Liver (tissue), 9 donors: ENCODE data around the gene MRAS. TPM values are rescaled to one million over a fixed set of nuclear protein-coding genes. Genes with fewer than 3 reads are reported as not detected.

ENCODE experiments used
- DNase-seq: peaks from one replicate; pipeline ENCODE4 v3.0.0-alpha.2; 2017; ENCODE audit warnings: low spot score
- H3K27ac ChIP-seq, 2 donors: one replicate each; pipeline ENCODE4 v1.7.0; 2013; ENCODE audit warnings: inconsistent platforms in 2 of 2, low read length in 2 of 2, control low read depth in 1 of 2, low read depth in 1 of 2, mild to moderate bottlenecking in 1 of 2
- H3K27me3 ChIP-seq, 4 donors: one replicate each; pipeline versions ENCODE4 v1.6.1 to v1.7.0; 2013; ENCODE audit warnings: low read length in 3 of 4, inconsistent platforms in 1 of 4, mild to moderate bottlenecking in 1 of 4, moderate library complexity in 1 of 4; ENCODE audit not compliant: control insufficient read depth in 4 of 4, insufficient read depth in 4 of 4
- H3K36me3 ChIP-seq, 4 donors: one replicate each; pipeline versions ENCODE4 v1.6.1 to v1.7.0; 2013; ENCODE audit warnings: low read length in 3 of 4, mild to moderate bottlenecking in 3 of 4, low read depth in 1 of 4, moderate library complexity in 1 of 4; ENCODE audit not compliant: control insufficient read depth in 4 of 4, insufficient read depth in 3 of 4
- H3K4me1 ChIP-seq, 4 donors: one replicate each; pipeline versions ENCODE4 v1.6.1 to v1.7.0; 2013; ENCODE audit warnings: low read length in 3 of 4, mild to moderate bottlenecking in 3 of 4, moderate library complexity in 1 of 4; ENCODE audit not compliant: control insufficient read depth in 4 of 4, insufficient read depth in 4 of 4
- H3K4me3 ChIP-seq, 3 donors: one replicate each; pipeline versions ENCODE4 v1.6.1 to v1.7.0; 2013; ENCODE audit warnings: low read length in 3 of 3, control low read depth in 1 of 3, low read depth in 1 of 3, mild to moderate bottlenecking in 1 of 3
- H3K9ac ChIP-seq, 2 donors: one replicate each; pipeline ENCODE4 v1.7.0; 2013; ENCODE audit warnings: low read length in 2 of 2, mild to moderate bottlenecking in 2 of 2, moderate library complexity in 2 of 2, control low read depth in 1 of 2, low read depth in 1 of 2
- H3K9me3 ChIP-seq, 4 donors: one replicate each; pipeline versions ENCODE4 v1.6.1 to v1.7.0; 2013; ENCODE audit warnings: low read length in 3 of 4; ENCODE audit not compliant: control insufficient read depth in 4 of 4
- FOXA1 ChIP-seq: IDR thresholded peaks from 2 replicates; pipeline ENCODE4 v1.6.1; 2016; ENCODE audit warnings: antibody characterized with exemption
- GABPA ChIP-seq, 2 donors: IDR thresholded peaks in 1 of 2; conservative IDR thresholded peaks in 1 of 2; 2 replicates each; pipeline ENCODE4 v1.6.1; 2016; ENCODE audit warnings: antibody characterized with exemption in 2 of 2, mild to moderate bottlenecking in 1 of 2, moderate library complexity in 1 of 2
- HNF4A ChIP-seq, 2 donors: conservative IDR thresholded peaks; 2 replicates each; pipeline ENCODE4 v1.6.1; 2016; ENCODE audit warnings: antibody characterized with exemption in 2 of 2, mild to moderate bottlenecking in 2 of 2
- JUND ChIP-seq, 2 donors: IDR thresholded peaks; 2 replicates each; pipeline ENCODE4 v1.6.1; 2016; ENCODE audit warnings: antibody characterized with exemption in 2 of 2
- NR2F2 ChIP-seq: IDR thresholded peaks from 2 replicates; pipeline ENCODE4 v1.6.1; 2016; ENCODE audit warnings: antibody characterized with exemption
- RAD21 ChIP-seq, 2 donors: IDR thresholded peaks; 2 replicates each; pipeline ENCODE4 v1.6.1; 2016; ENCODE audit warnings: antibody characterized with exemption in 2 of 2, mild to moderate bottlenecking in 2 of 2
- RXRA ChIP-seq, 2 donors: IDR thresholded peaks; 2 replicates each; pipeline ENCODE4 v1.6.1; 2017 to 2018; ENCODE audit warnings: antibody characterized with exemption in 2 of 2, mild to moderate bottlenecking in 1 of 2
- SP1 ChIP-seq: IDR thresholded peaks from 2 replicates; pipeline ENCODE4 v1.6.1; 2018; ENCODE audit warnings: antibody characterized with exemption, mild to moderate bottlenecking
- YY1 ChIP-seq: IDR thresholded peaks from 2 replicates; pipeline ENCODE4 v1.6.1; 2016; ENCODE audit warnings: antibody characterized with exemption, mild to moderate bottlenecking
- WGBS: extraction: QIAGEN DNeasy Blood & Tissue Kit; methylation state at CpG from one replicate; pipeline ENCODE4 v1.1.7; 2013; 5-methylcytosine and 5-hydroxymethylcytosine counted together
- polyA plus RNA-seq, 2 donors: library from polyadenylated mRNA; stranded (reverse) in 1 of 2; unstranded in 1 of 2; fragments of 200-250 nt in 1 of 2; fragments of >200 nt in 1 of 2; fragmentation: Nextera tagmentation in 1 of 2; extraction: Ambion mirVana in 1 of 2; gene quantifications; one replicate each; pipeline versions ENCODE4 v1.2.1 to v1.2.3, GENCODE V29; 2013 to 2015
- total RNA-seq, 2 donors: library from RNA; depleted of rRNA; stranded (reverse); fragments of >200 nt; gene quantifications; one replicate each; pipeline ENCODE4 v1.2.3, GENCODE V29; 2014
- TF ChIP-seq, protein P1 (sequence below): fragments of 150-350 bp; IDR thresholded peaks from 2 replicates; pipeline ENCODE4 v1.5.1; 2017; ENCODE audit warnings: improper control_type of control experiment, low read depth, low read length; ENCODE audit not compliant: missing input control
- TF ChIP-seq, protein P2 (sequence below): IDR thresholded peaks from 2 replicates; pipeline ENCODE4 v1.6.1; 2016; ENCODE audit warnings: antibody characterized with exemption, mild to moderate bottlenecking
- TF ChIP-seq, protein P3 (sequence below): IDR thresholded peaks from 2 replicates; pipeline ENCODE4 v1.6.1; 2016; ENCODE audit warnings: antibody characterized with exemption
- TF ChIP-seq, protein P4 (sequence below): IDR thresholded peaks from 2 replicates; pipeline ENCODE4 v1.6.1; 2016; ENCODE audit warnings: antibody characterized with exemption
- donor health status: healthy.
- donor health status: healthy.
- donor health status: healthy.
- donor health status: healthy.
- donor health status: healthy.

Gene MRAS
- total and polyA plus RNA-seq, 4 donors = 1.6 to 2.6 (median 1.9) TPM

DNA sequence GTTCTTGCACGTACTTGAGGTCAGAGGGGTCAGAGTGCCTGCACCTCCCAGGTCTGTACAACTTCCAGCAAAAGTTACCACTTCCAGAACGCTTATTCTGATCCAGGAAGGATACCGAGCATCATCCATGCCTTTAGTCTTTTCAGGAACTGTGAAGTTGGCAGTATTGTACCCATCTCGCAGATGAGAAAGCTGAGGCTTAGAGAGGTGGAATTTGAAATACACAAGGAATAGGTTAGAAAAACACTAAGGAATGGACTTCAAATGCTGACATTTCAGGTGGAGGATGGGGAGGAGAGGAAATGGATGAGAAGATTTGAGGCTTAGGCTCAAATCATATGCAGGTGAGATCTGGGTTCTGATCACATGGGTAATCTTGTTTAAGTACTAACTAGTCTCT lies 97.3 kb downstream of the MRAS start:
- no peak for DNase-seq
- Histone ChIP-seq H3K36me3 (no peaks in the 10 kb centered on the region), H3K4me3 (no peak overlapping the region), H3K9me3 (no peaks in the 10 kb centered on the region), H3K27me3 (no peaks in the 10 kb centered on the region), H3K27ac (no peak overlapping the region), H3K4me1 (no peaks in the 10 kb centered on the region), H3K9ac (no peak overlapping the region)
- TF ChIP-seq GABPA (IDR thresholded peaks at IDR 0.05 in 1 of 2, conservative IDR thresholded peaks at IDR 0.05 in 1 of 2) (no peak), NR2F2 (no peak), JUND (IDR thresholded peaks at IDR 0.05) (no peak), HNF4A (conservative IDR thresholded peaks at IDR 0.05) (no peak), RAD21 (IDR thresholded peaks at IDR 0.05) (no peak), SP1 (no peak), RXRA (IDR thresholded peaks at IDR 0.05) (no peak)
- TF ChIP-seq, protein P1, sequence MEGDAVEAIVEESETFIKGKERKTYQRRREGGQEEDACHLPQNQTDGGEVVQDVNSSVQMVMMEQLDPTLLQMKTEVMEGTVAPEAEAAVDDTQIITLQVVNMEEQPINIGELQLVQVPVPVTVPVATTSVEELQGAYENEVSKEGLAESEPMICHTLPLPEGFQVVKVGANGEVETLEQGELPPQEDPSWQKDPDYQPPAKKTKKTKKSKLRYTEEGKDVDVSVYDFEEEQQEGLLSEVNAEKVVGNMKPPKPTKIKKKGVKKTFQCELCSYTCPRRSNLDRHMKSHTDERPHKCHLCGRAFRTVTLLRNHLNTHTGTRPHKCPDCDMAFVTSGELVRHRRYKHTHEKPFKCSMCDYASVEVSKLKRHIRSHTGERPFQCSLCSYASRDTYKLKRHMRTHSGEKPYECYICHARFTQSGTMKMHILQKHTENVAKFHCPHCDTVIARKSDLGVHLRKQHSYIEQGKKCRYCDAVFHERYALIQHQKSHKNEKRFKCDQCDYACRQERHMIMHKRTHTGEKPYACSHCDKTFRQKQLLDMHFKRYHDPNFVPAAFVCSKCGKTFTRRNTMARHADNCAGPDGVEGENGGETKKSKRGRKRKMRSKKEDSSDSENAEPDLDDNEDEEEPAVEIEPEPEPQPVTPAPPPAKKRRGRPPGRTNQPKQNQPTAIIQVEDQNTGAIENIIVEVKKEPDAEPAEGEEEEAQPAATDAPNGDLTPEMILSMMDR = no peak
- TF ChIP-seq, protein P2, sequence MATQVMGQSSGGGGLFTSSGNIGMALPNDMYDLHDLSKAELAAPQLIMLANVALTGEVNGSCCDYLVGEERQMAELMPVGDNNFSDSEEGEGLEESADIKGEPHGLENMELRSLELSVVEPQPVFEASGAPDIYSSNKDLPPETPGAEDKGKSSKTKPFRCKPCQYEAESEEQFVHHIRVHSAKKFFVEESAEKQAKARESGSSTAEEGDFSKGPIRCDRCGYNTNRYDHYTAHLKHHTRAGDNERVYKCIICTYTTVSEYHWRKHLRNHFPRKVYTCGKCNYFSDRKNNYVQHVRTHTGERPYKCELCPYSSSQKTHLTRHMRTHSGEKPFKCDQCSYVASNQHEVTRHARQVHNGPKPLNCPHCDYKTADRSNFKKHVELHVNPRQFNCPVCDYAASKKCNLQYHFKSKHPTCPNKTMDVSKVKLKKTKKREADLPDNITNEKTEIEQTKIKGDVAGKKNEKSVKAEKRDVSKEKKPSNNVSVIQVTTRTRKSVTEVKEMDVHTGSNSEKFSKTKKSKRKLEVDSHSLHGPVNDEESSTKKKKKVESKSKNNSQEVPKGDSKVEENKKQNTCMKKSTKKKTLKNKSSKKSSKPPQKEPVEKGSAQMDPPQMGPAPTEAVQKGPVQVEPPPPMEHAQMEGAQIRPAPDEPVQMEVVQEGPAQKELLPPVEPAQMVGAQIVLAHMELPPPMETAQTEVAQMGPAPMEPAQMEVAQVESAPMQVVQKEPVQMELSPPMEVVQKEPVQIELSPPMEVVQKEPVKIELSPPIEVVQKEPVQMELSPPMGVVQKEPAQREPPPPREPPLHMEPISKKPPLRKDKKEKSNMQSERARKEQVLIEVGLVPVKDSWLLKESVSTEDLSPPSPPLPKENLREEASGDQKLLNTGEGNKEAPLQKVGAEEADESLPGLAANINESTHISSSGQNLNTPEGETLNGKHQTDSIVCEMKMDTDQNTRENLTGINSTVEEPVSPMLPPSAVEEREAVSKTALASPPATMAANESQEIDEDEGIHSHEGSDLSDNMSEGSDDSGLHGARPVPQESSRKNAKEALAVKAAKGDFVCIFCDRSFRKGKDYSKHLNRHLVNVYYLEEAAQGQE = no peak
- TF ChIP-seq, protein P3, sequence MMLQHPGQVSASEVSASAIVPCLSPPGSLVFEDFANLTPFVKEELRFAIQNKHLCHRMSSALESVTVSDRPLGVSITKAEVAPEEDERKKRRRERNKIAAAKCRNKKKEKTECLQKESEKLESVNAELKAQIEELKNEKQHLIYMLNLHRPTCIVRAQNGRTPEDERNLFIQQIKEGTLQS = no peak
- TF ChIP-seq, protein P4, sequence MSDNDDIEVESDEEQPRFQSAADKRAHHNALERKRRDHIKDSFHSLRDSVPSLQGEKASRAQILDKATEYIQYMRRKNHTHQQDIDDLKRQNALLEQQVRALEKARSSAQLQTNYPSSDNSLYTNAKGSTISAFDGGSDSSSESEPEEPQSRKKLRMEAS = no peak
- WGBS = 86% methylated on average over 4 of the region's 4 CpGs

DNA sequence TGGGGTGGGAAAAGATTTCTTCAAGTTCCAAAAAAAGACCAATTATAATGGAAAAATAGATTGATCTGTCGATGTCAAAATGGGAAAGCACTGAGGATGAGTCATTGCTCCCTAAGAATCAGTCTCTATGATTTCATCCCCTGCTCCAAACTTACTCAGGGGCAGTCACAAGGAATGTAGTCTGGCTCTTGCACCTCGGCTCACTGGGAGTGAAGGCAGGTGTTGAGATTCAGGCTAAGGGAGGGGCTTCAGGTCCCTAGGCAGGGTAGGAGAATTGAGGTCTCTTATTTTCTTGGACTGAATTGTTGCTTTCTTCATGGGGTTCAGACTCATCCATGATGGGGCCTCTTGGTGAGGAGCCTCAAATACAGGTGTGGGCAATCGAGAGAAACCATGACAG lies 100.3 kb downstream of the MRAS start:
- Histone ChIP-seq H3K36me3 (no peaks in the 10 kb centered on the region), H3K27ac (no peak overlapping the region), H3K9me3 (no peaks in the 10 kb centered on the region), H3K4me3 (no peak overlapping the region), H3K9ac (no peak overlapping the region), H3K27me3 (no peaks in the 10 kb centered on the region), H3K4me1 (no peaks in the 10 kb centered on the region)
- no peak for TF ChIP-seq SP1
- DNase-seq = no peak
- 90% methylated on average over 3 of the region's 3 CpGs for whole genome bisulfite sequencing

DNA sequence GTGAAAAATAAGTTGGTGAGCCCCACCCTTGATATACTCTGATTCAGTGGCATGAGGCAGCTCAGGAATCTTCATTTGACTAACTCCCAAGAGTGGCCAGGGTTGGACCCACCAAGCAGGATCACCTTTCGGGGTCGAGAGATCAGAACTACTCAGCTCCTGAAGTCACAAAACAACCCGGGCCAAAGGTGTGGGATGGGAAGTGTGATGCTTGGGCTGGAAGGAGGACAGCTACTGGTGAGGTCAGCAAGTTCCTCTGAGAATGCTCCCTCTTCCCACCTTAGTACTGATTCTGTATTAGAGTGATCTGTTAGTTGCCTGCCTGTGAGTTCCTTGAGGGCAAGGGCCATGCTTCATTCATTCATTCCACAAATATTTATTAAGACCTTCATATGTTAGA lies 101.1 kb downstream of the MRAS start:
- Histone ChIP-seq H3K27ac (no peak overlapping the region), H3K4me3 (no peak overlapping the region), H3K9ac (no peak overlapping the region), H3K27me3 (no peaks in the 10 kb centered on the region), H3K36me3 (no peaks in the 10 kb centered on the region), H3K4me1 (no peaks in the 10 kb centered on the region), H3K9me3 (no peaks in the 10 kb centered on the region)
- TF ChIP-seq, protein P1 = no peak
- TF ChIP-seq YY1 (no peak), RAD21 (IDR thresholded peaks at IDR 0.05) (no peak), FOXA1 (no peak), HNF4A (conservative IDR thresholded peaks at IDR 0.05) (no peak)
- TF ChIP-seq, protein P2 = no peak
- no peak for DNase-seq
- 88% methylated on average over 3 of the region's 3 CpGs for WGBS
